Measurements from ENCODE around the gene IL36A.

Gene IL36A

GRCh38 chr2:113053666-113054065, 48.4 kb downstream of the IL36A start:
- FAIRE-seq, result no peak

GRCh38 chr2:113054066-113054465, 48.8 kb downstream of the IL36A start:
- no peak for FAIRE-seq

- no peak for FAIRE-seq
Observed at GRCh38 chr2:113056521-113056920, 51.3 kb downstream of the IL36A start.

GRCh38 chr2:113057117-113057516, 51.9 kb downstream of the IL36A start:
- no peak for FAIRE-seq

All from G401.6 (cell line).